ENCODE measurements around the gene ACYP2.
"Not testable (repeated sequence)": the region's sequence is repeated elsewhere in the genome, so short reads cannot be mapped to it uniquely, and the experiment has no call there.

ACYP2 gene

GRCh38 chr2:54279385-54279784 lies 164.0 kb downstream of the ACYP2 start:
- no peak for DNase-seq

GRCh38 chr2:54284826-54285225 lies 169.4 kb downstream of the ACYP2 start:
- no peak for DNase-seq

GRCh38 chr2:54285451-54285850 lies 170.0 kb downstream of the ACYP2 start:
- no peak for DNase-seq

- DNase-seq, result no peak
Observed at GRCh38 chr2:54287532-54287931, 172.1 kb downstream of the ACYP2 start.

- no peak for DNase-seq
Observed at GRCh38 chr2:54289917-54290316, 174.5 kb downstream of the ACYP2 start.

- DNase-seq, result no peak
Observed at GRCh38 chr2:54290356-54291025, 175.1 kb downstream of the ACYP2 start.

- DNase-seq, result not testable (repeated sequence)
Observed at GRCh38 chr2:54294665-54295064, 179.2 kb downstream of the ACYP2 start.

- no peak for DNase-seq
Observed at GRCh38 chr2:54295911-54296310, 180.5 kb downstream of the ACYP2 start.

- DNase-seq, result no peak
Observed at GRCh38 chr2:54298514-54298913, 183.1 kb downstream of the ACYP2 start.

- DNase-seq, result no peak
Observed at GRCh38 chr2:54303631-54304030, 188.2 kb downstream of the ACYP2 start.

- no peak for DNase-seq
Observed at GRCh38 chr2:54306556-54306955, 191.1 kb downstream of the ACYP2 start.

- no peak for DNase-seq
Observed at GRCh38 chr2:54308186-54308585, 192.8 kb downstream of the ACYP2 start.

- no peak for DNase-seq
Observed at GRCh38 chr2:54308782-54309181, 193.4 kb downstream of the ACYP2 start.

GRCh38 chr2:54310311-54310710 lies 194.9 kb downstream of the ACYP2 start:
- no peak for DNase-seq

- no peak for DNase-seq
Observed at GRCh38 chr2:54310961-54311360, 195.5 kb downstream of the ACYP2 start.

- DNase-seq, result no peak
Observed at GRCh38 chr2:54313147-54313546, 197.7 kb downstream of the ACYP2 start.

- DNase-seq, result no peak
Observed at GRCh38 chr2:54317973-54318372, 202.6 kb downstream of the ACYP2 start.

GRCh38 chr2:54318821-54319220 lies 203.4 kb downstream of the ACYP2 start:
- no peak for DNase-seq

GRCh38 chr2:54321047-54321446 lies 205.6 kb downstream of the ACYP2 start:
- DNase-seq, result no peak

- not testable (repeated sequence) for DNase-seq
Observed at GRCh38 chr2:54324517-54324916, 209.1 kb downstream of the ACYP2 start.

GRCh38 chr2:54325148-54325547 lies 209.7 kb downstream of the ACYP2 start:
- DNase-seq, result no peak

- DNase-seq, result no peak
Observed at GRCh38 chr2:54329482-54330161, 214.2 kb downstream of the ACYP2 start.

GRCh38 chr2:54330162-54330925 lies 214.9 kb downstream of the ACYP2 start:
- no peak for DNase-seq
